HepG2 (cell line): ENCODE results near the gene SPAG8. TPM values are rescaled to one million over a fixed set of nuclear protein-coding genes. Genes with fewer than 3 reads are reported as not detected.

Experiments
- FOXA1 ChIP-seq, 2 experiments: fragments of 450-650 bp in 1 of 2; sonication (generic) in 1 of 2; formaldehyde crosslinking in 1 of 2; IDR thresholded peaks; 2 replicates each; pipeline versions ENCODE4 v1.4.0 to v1.6.1; 2016 to 2020; ENCODE audit warnings: missing genetic modification reagents in 1 of 2
- FOXP1 ChIP-seq, 2 experiments: fragments of 450-650 bp in 1 of 2; IDR thresholded peaks; 2 replicates each; pipeline ENCODE4 v1.6.1; 2017 to 2018; ENCODE audit warnings: antibody characterized with exemption in 1 of 2
- HNF1A ChIP-seq, 2 experiments: sonication (generic) in 1 of 2; formaldehyde crosslinking in 1 of 2; IDR thresholded peaks; 2 replicates each; pipeline versions ENCODE4 v1.4.0 to v1.6.1; 2016 to 2020; ENCODE audit warnings: borderline replicate concordance in 1 of 2, low read depth in 1 of 2, mild to moderate bottlenecking in 1 of 2, missing genetic modification reagents in 1 of 2
- HNRNPK ChIP-seq: fragments of 200-400 bp; formaldehyde crosslinking; IDR thresholded peaks from 2 replicates; pipeline ENCODE4 v1.6.1; 2018; ENCODE audit warnings: low read length, low read depth, moderate library complexity, mild to moderate bottlenecking; ENCODE audit not compliant: poor library complexity, severe bottlenecking
- NPAS2 ChIP-seq: sonication (generic); formaldehyde crosslinking; IDR thresholded peaks from 2 replicates; pipeline ENCODE4 v1.8.0; 2022; ENCODE audit warnings: mild to moderate bottlenecking, missing genetic modification reagents, borderline replicate concordance
- RERE ChIP-seq: IDR thresholded peaks from 2 replicates; pipeline ENCODE4 v1.6.1; 2016; ENCODE audit warnings: low read depth, missing genetic modification reagents, missing compliant biosample characterization
- ZBED4 ChIP-seq: sonication (generic); formaldehyde crosslinking; IDR thresholded peaks from 2 replicates; pipeline ENCODE4 v1.4.0; 2020; ENCODE audit warnings: missing genetic modification reagents, borderline replicate concordance
- ZNF652 ChIP-seq: IDR thresholded peaks from 2 replicates; pipeline ENCODE4 v1.6.1; 2016; ENCODE audit warnings: low read depth, borderline replicate concordance
- polyA plus RNA-seq, 8 experiments: library from polyadenylated mRNA; depleted of rRNA in 3 of 8; stranded (reverse) in 7 of 8; unstranded in 1 of 8; fragments of >200 nt; fragmentation: Illumina TruSeq in 4 of 8; extraction: Trizol in 4 of 8; gene quantifications; 2 replicates each; pipeline versions ENCODE4 v1.2.1 to v1.2.3, GENCODE V29; 2011 to 2016; ENCODE audit warnings: low read depth in 4 of 8, missing spikeins in 1 of 8, mixed read lengths in 1 of 8; ENCODE audit not compliant: insufficient read depth in 1 of 8
- total RNA-seq, 5 experiments: library from RNA; depleted of rRNA; stranded (reverse); fragments of >200 nt; fragmentation: Illumina TruSeq; extraction: Trizol; gene quantifications; 2 replicates each; pipeline ENCODE4 v1.2.3, GENCODE V29; 2016; ENCODE audit warnings: low read depth in 1 of 5
- TF ChIP-seq, protein P1 (sequence below): sonication (generic); formaldehyde crosslinking; IDR thresholded peaks from 2 replicates; pipeline ENCODE4 v1.4.0; 2020; ENCODE audit warnings: mild to moderate bottlenecking, missing genetic modification reagents
- TF ChIP-seq, protein P2 (sequence below): sonication (generic); formaldehyde crosslinking; IDR thresholded peaks from 2 replicates; pipeline ENCODE4; 2020; ENCODE audit warnings: missing genetic modification reagents, mild to moderate bottlenecking, borderline replicate concordance

SPAG8 gene
- total and polyA plus RNA-seq, 2 of the 13 experiments (the other 11 are each of a cell fraction or from before 2014, with no cell fraction given) = 0.18 to 0.27 TPM

DNA sequence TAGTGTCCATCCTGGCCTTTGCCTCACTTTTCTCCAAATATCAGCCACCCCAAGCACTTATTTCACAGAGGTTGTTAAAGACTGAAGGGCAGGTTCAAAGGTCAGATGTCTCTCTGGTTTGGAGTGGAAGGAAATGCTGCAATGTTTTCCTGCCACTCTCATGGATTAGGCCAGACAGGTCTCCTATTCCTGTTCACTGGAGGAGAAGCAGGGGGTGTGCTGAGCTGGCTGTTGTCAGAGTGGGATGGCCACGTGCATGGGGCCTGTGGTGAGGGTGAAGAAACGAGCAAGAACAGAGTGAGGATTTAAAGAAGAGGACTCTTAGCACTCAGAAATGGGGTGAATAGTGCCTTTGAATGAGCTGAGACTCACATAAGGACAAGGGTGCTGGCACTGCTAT, 23.7 kb upstream of the SPAG8 start (continued):
- no peak for TF ChIP-seq HNRNPK
- TF ChIP-seq, protein P1, sequence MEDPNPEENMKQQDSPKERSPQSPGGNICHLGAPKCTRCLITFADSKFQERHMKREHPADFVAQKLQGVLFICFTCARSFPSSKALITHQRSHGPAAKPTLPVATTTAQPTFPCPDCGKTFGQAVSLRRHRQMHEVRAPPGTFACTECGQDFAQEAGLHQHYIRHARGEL (CRISPR knock-in tag) = no peak
- no peak for TF ChIP-seq FOXP1 (IDR thresholded peaks at IDR 0.05)
- no peak for TF ChIP-seq FOXP1 (CRISPR knock-in tag; IDR thresholded peaks at IDR 0.05)
- no peak for TF ChIP-seq NPAS2 (CRISPR knock-in tag)
- TF ChIP-seq HNF1A (IDR thresholded peaks at IDR 0.05; ENCODE audit: low read depth) = no peak
- 0 out of 2 replicates have a peak, but pooled peaks have one; percentile 8 for TF ChIP-seq HNF1A (CRISPR knock-in tag; IDR thresholded peaks at IDR 0.05; ENCODE audit: borderline replicate concordance)
- TF ChIP-seq, protein P2, sequence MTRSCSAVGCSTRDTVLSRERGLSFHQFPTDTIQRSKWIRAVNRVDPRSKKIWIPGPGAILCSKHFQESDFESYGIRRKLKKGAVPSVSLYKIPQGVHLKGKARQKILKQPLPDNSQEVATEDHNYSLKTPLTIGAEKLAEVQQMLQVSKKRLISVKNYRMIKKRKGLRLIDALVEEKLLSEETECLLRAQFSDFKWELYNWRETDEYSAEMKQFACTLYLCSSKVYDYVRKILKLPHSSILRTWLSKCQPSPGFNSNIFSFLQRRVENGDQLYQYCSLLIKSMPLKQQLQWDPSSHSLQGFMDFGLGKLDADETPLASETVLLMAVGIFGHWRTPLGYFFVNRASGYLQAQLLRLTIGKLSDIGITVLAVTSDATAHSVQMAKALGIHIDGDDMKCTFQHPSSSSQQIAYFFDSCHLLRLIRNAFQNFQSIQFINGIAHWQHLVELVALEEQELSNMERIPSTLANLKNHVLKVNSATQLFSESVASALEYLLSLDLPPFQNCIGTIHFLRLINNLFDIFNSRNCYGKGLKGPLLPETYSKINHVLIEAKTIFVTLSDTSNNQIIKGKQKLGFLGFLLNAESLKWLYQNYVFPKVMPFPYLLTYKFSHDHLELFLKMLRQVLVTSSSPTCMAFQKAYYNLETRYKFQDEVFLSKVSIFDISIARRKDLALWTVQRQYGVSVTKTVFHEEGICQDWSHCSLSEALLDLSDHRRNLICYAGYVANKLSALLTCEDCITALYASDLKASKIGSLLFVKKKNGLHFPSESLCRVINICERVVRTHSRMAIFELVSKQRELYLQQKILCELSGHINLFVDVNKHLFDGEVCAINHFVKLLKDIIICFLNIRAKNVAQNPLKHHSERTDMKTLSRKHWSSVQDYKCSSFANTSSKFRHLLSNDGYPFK (CRISPR knock-in tag) = no peak
- TF ChIP-seq FOXA1 (IDR thresholded peaks at IDR 0.05) = no peak
- no peak for TF ChIP-seq FOXA1 (CRISPR knock-in tag; IDR thresholded peaks at IDR 0.05)
- no peak for TF ChIP-seq ZBED4 (CRISPR knock-in tag)
- TF ChIP-seq RERE (CRISPR knock-in tag) = no peak
- no peak for TF ChIP-seq ZNF652 (CRISPR knock-in tag)
